Upper lobe of left lung (tissue), 6 donors: ENCODE measurements around the gene IRF3. TPM values are rescaled to one million over a fixed set of nuclear protein-coding genes. Genes with fewer than 3 reads are reported as not detected.

Experiments
- ATAC-seq, 2 donors: fragments of 200-7000 bp; cut with Tn5 transposase; one replicate each; pipeline ENCODE4 v1.9.1; 2022; ENCODE audit warnings: mild to moderate bottlenecking in 2 of 2, moderate library complexity in 2 of 2; ENCODE audit not compliant: low FRiP score in 2 of 2
- DNase-seq, 2 donors: peaks; one replicate each; pipeline ENCODE4 v3.0.0-alpha.2; 2019 to 2020
- H3K27ac ChIP-seq, 4 donors: fragments of 200-600 bp; sonication (generic); one replicate each; pipeline ENCODE4 v1.5.1; 2016 to 2019
- H3K27me3 ChIP-seq, 4 donors: fragments of 200-600 bp; sonication (generic); one replicate each; pipeline ENCODE4 v1.5.1; 2017 to 2019
- H3K36me3 ChIP-seq, 4 donors: fragments of 200-600 bp; sonication (generic); one replicate each; pipeline ENCODE4 v1.5.1; 2016 to 2019
- H3K4me1 ChIP-seq, 4 donors: fragments of 200-600 bp; sonication (generic); one replicate each; pipeline ENCODE4 v1.5.1; 2018 to 2019
- H3K4me3 ChIP-seq, 4 donors: fragments of 200-600 bp; sonication (generic); one replicate each; pipeline ENCODE4 v1.5.1; 2017 to 2019; ENCODE audit warnings: mild to moderate bottlenecking in 2 of 4, moderate library complexity in 1 of 4
- H3K9me3 ChIP-seq, 4 donors: fragments of 200-600 bp; sonication (generic); one replicate each; pipeline ENCODE4 v1.5.1; 2018 to 2019
- EP300 ChIP-seq, 4 donors: sonication (generic); formaldehyde crosslinking; IDR thresholded peaks; one replicate each; pipeline ENCODE4 v1.5.1; 2017; ENCODE audit warnings: antibody characterized with exemption in 4 of 4, control low read depth in 2 of 4
- POLR2A ChIP-seq, 4 donors: fragments of 450-650 bp; IDR thresholded peaks; one replicate each; pipeline ENCODE4 v1.5.1; 2016 to 2017; ENCODE audit warnings: antibody characterized with exemption in 4 of 4, mild to moderate bottlenecking in 2 of 4
- POLR2AphosphoS5 ChIP-seq, 2 donors: sonication (generic); formaldehyde crosslinking; IDR thresholded peaks; one replicate each; pipeline ENCODE4 v1.5.1; 2017; ENCODE audit warnings: antibody characterized with exemption in 2 of 2
- WGBS, 2 donors: methylation state at CpG; one replicate each; pipeline ENCODE4 v1.1.5; 2017 to 2018; 5-methylcytosine and 5-hydroxymethylcytosine counted together
- total RNA-seq, 6 donors: library from RNA; depleted of rRNA in 4 of 6; stranded (reverse); fragments of >200 nt in 4 of 6; gene quantifications; one replicate each; pipeline versions ENCODE4 v1.1.0 to v1.2.1, GENCODE V29; 2016 to 2021
- TF ChIP-seq, protein P1 (sequence below), 6 experiments: fragments of 450-650 bp in 4 of 6; fragments of 200-600 bp in 2 of 6; sonication (generic) in 2 of 6; IDR thresholded peaks; one replicate each; pipeline ENCODE4 v1.5.1; 2016 to 2019; ENCODE audit warnings: antibody characterized with exemption in 6 of 6
- donor health status: DM: no; HTN: no; CAD: no; lungs with moderate emphysema.
- donor health status: DM: no; HTN: yes; CAD: no; lungs with severe emphysema.

The IRF3 gene
- total RNA-seq, 6 donors from 2014 or later: 50.5 to 210 (median 99.1) TPM

DNA sequence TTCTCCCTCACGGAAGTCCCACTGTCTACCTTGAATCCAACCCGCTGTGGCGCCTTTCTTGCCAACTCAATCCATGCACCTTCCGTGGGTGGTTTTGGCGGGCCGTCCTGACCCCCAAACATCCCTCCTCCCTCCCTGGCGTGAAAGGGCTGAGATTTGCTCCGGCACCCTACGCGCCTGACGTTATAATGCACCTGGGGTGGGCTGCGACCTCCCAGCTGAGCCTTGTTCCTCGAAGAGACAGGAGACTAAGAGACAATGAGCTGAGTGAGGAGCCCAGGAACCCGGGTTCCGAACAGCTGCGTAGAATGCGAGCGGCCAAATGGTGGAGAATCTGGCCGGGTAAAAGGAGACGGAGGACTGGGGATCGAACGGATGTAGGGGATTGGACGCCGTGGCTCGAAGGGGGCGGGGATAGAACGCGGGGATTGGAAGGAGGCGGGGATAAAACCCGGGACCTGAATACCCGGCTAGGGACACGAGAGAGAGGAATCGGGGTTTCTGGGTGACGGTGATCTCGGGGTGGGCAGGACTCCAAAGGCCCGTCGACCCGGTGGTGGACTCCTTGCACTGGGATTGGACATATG lies 25.1 kb upstream of the IRF3 start, which contains the start of gene CPT1C:
Gene CPT1C, plus strand, starts transcription at position 461 of the 587 bp plus-strand sequence. CDS start 1,137 bp downstream, outside the sequence.
- Histone ChIP-seq H3K9me3 (no peaks in the 10 kb centered on the region), H3K4me3 (peak within 1 kb of the TSS; percentile 42 to 55 (median 48)), H3K27ac (peak within 1 kb of the TSS; percentile 3 to 80 (median 77)), H3K27me3 (peaks cover 0 to 12% (median 1%) of the 10 kb centered on the region in 4 donors), H3K36me3 (peaks cover 0 to 17% (median 12%) of the 10 kb centered on the region in 4 donors), H3K4me1 (peaks cover 26 to 46% (median 38%) of the 10 kb centered on the region in 4 donors)
- DNase-seq (peak in 1 of 2 donors; percentile 65), ATAC-seq (peak; percentile 56 to 88)
- WGBS, 2 donors: 4 to 5% methylated on average over 36 to 38 of the region's 38 CpGs
- TF ChIP-seq POLR2A (IDR thresholded peaks at IDR 0.05) (peak in 2 of 4 donors; percentile 34 to 41), POLR2AphosphoS5 (IDR thresholded peaks at IDR 0.05) (peak in 1 of 2 donors; percentile 64), EP300 (IDR thresholded peaks at IDR 0.05) (no peak)
- TF ChIP-seq, protein P1, sequence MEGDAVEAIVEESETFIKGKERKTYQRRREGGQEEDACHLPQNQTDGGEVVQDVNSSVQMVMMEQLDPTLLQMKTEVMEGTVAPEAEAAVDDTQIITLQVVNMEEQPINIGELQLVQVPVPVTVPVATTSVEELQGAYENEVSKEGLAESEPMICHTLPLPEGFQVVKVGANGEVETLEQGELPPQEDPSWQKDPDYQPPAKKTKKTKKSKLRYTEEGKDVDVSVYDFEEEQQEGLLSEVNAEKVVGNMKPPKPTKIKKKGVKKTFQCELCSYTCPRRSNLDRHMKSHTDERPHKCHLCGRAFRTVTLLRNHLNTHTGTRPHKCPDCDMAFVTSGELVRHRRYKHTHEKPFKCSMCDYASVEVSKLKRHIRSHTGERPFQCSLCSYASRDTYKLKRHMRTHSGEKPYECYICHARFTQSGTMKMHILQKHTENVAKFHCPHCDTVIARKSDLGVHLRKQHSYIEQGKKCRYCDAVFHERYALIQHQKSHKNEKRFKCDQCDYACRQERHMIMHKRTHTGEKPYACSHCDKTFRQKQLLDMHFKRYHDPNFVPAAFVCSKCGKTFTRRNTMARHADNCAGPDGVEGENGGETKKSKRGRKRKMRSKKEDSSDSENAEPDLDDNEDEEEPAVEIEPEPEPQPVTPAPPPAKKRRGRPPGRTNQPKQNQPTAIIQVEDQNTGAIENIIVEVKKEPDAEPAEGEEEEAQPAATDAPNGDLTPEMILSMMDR (IDR thresholded peaks at IDR 0.05): no peak

DNA sequence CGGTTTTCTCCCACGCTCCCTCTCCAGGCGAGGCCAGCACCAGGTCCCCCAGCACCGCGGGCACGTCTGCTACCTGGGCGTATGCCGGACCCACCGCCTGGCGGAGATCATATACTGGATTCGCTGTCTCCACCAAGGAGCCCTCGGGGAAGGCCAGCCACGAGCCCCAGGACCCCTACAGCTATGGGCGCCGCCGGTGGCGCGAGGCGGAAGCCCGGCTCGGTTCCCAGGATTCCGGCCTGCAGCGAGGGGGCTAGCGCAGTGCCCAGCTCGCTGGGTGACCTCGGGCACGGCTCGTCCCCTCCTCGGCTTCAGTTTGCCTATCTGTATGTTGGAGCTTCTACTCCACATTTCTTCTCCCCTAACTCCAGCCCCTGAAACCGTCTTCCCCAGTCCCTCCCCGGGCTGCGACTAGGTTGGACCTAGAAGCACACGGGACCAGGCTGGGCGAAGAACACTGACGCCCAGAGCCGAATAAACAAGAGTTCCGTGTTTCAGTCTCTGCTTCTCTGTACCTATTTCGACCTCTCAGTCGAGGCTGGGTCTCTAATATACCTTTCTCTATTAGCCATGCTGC lies 24.5 kb upstream of the IRF3 start:
- Histone ChIP-seq H3K36me3 (peaks cover 0 to 22% (median 17%) of the 10 kb centered on the region in 4 donors), H3K27me3 (peaks cover 0 to 12% (median 1%) of the 10 kb centered on the region in 4 donors), H3K4me1 (peaks cover 32 to 52% (median 41%) of the 10 kb centered on the region in 4 donors), H3K4me3 (peak overlapping the region; percentile 42 to 55 (median 48)), H3K9me3 (no peaks in the 10 kb centered on the region), H3K27ac (peak overlapping the region; percentile 3 to 80 (median 77))
- DNase-seq: no peak
- peak in 1 of 2 donors; percentile 3 for ATAC-seq
- TF ChIP-seq, protein P1 (IDR thresholded peaks at IDR 0.05): peak in 2 of 6 experiments; percentile 10 to 41
- TF ChIP-seq POLR2A (IDR thresholded peaks at IDR 0.05) (no peak), POLR2AphosphoS5 (IDR thresholded peaks at IDR 0.05) (no peak), EP300 (IDR thresholded peaks at IDR 0.05) (no peak)
- 14 to 21% methylated on average over 21 to 35 of the region's 39 CpGs for WGBS, 2 donors

DNA sequence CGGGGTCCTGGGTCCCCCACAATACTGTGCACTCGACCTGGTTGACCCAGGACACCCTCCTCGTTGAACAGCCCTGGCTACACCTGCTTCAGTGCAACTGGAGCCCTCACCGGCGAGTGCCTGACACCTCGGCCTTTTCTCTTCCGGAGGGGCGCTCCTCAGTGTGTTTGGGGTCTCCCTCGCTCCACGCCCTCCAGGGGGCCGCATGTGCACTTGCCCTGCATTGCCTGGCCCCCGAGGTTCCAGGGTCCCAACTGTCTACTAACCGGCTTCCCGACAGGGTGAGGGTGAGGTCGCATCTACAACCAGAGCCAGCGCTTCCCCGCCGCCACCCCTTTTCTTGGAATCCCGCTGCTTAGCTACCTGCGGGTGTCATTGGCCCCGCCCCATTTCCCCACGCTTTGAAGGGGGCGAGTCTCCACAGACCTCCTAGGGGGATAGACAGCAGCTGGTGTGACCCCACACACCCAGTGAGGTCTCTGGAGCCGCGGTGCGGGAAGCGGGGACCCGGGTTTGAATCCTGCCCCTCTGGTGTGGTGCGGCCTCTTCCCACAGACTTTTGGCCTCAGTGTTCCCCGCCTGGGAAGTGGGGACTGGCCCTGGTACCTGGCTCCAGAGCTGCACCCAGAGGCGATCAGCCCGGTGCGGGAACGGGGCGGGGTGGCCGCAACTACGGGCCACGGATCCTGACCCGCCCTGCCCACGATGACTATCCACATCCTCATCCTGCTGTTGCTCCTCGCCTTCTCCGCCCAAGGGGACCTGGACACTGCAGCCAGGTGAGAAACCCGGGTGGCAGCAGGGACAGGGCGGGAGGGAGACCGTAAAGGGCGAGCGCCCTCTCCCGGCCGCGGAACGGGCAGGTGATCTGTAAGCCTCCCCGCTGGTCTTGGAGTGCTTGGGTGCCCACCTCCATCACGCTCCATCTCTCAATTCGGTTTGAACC lies 23.7 kb upstream of the IRF3 start, which contains the start of gene ADM5:
Gene ADM5, plus strand, starts transcription at position 462 of the 946 bp plus-strand sequence. Its CDS starts 244 bp downstream, at position 706.
- no peak for TF ChIP-seq EP300 (IDR thresholded peaks at IDR 0.05)
- TF ChIP-seq, protein P1 (IDR thresholded peaks at IDR 0.05): peak in 5 of 6 experiments; percentile 47 to 58 (median 53)
- no peak for TF ChIP-seq POLR2AphosphoS5 (IDR thresholded peaks at IDR 0.05)
- TF ChIP-seq POLR2A (IDR thresholded peaks at IDR 0.05): no peak
- H3K36me3 ChIP-seq: peaks cover 0 to 30% (median 24%) of the 10 kb centered on the region in 4 donors
- DNase-seq: peak; percentile 51 to 89
- peak; percentile 32 to 56 for ATAC-seq
- WGBS, 2 donors: 15 to 41% methylated on average over 19 to 53 of the region's 54 CpGs
- no peaks in the 10 kb centered on the region for H3K9me3 ChIP-seq
- peak within 1 kb of the TSS; percentile 42 to 55 (median 48) for H3K4me3 ChIP-seq
- H3K27me3 ChIP-seq: peaks cover 0 to 12% (median 1%) of the 10 kb centered on the region in 4 donors
- H3K27ac ChIP-seq: peak within 1 kb of the TSS; percentile 46 to 80 (median 77)
- H3K4me1 ChIP-seq: peaks cover 32 to 53% (median 43%) of the 10 kb centered on the region in 4 donors

DNA sequence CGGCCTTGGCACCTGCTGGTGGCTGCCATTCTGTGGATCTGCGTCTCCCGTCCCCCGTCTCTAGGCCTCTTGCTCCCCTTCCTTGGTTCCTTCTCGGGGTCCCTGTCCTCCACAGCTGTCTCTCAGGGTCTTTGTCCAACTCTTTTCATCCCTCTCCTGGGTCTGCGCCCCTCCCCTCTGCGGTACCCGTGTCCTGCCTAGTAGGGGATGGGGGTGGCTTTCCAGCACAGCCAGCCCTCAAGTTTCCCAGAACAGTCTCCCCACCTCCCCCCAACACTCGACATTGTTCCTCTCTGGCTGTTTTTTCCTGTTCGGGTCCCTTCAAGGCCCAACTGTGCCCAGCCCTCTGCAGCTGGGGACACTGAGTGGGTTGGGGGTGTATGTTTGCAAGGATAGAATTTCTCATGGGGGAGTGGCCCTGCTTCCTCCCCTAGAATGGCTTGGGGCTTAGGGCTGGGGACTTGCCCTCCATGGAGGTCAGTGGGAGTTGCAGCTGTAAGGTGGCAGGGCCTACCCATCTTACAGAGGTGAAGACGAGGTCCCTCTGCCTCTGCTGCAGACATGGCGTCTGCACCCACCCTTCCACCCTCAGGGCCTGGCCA lies 23.0 kb upstream of the IRF3 start:
- peak overlapping the region in 3 of 4 donors; percentile 44 to 55 (median 51) for H3K4me3 ChIP-seq

More for the DNA sequence above, 23.0 kb upstream of the IRF3 start:
- 59 to 60% methylated on average over 10 to 12 of the region's 12 CpGs for WGBS, 2 donors
- H3K27me3 ChIP-seq: peaks cover 0 to 12% (median 1%) of the 10 kb centered on the region in 4 donors
- peaks cover 32 to 53% (median 43%) of the 10 kb centered on the region in 4 donors for H3K4me1 ChIP-seq
- ATAC-seq (no peak), DNase-seq (no peak)
- peaks cover 0 to 38% (median 32%) of the 10 kb centered on the region in 4 donors for H3K36me3 ChIP-seq
- H3K9me3 ChIP-seq: no peaks in the 10 kb centered on the region
- H3K27ac ChIP-seq: peak overlapping the region; percentile 46 to 80 (median 77)
- no peak for TF ChIP-seq POLR2A (IDR thresholded peaks at IDR 0.05)
- TF ChIP-seq EP300 (IDR thresholded peaks at IDR 0.05): no peak
- TF ChIP-seq POLR2AphosphoS5 (IDR thresholded peaks at IDR 0.05): peak in 1 of 2 donors; percentile 8
